Bronchial epithelial cell (primary cell): Measurements from ENCODE around the gene CD86. TPM values are rescaled to one million over a fixed set of nuclear protein-coding genes. Genes with fewer than 3 reads are reported as not detected.

Experiments
- DNase-seq: peaks from one replicate; pipeline ENCODE4 v3.0.0-alpha.2; 2010; ENCODE audit warnings: low read depth
- FAIRE-seq: peaks from 2 replicates; lab custom pipeline; 2011; peaks lifted over from hg19 to GRCh38; lab: Jason Lieb, UNC
- H3K27me3 ChIP-seq: 2 replicates; pipeline ENCODE4 v1.5.1; 2011; ENCODE audit warnings: low read length; ENCODE audit not compliant: control insufficient read depth, insufficient read depth
- H3K36me3 ChIP-seq: 2 replicates; pipeline ENCODE4 v1.5.1; 2011; ENCODE audit warnings: low read length; ENCODE audit not compliant: control insufficient read depth, insufficient read depth
- H3K4me3 ChIP-seq: 2 replicates; pipeline ENCODE4 v1.5.1; 2011; ENCODE audit warnings: mild to moderate bottlenecking, low read depth, low read length, control low read depth
- CTCF ChIP-seq: IDR thresholded peaks from 2 replicates; pipeline ENCODE4 v1.5.1; 2011; ENCODE audit warnings: mild to moderate bottlenecking, moderate library complexity, low read length, control low read depth, inconsistent platforms; ENCODE audit not compliant: insufficient read depth, severe bottlenecking
- total RNA-seq: library from RNA; depleted of rRNA; stranded (reverse); fragments of >200 nt; gene quantifications from 2 replicates; pipeline ENCODE4 v1.2.1, GENCODE V29; 2014

The CD86 gene
- total RNA-seq, 1 donor from 2014 or later: 0.26 TPM

- DNase-seq: no peak
- TF ChIP-seq CTCF: no peak
- H3K4me3 ChIP-seq: no peak overlapping the region
- FAIRE-seq: no peak
- no peaks in the 10 kb centered on the region for H3K27me3 ChIP-seq
- H3K36me3 ChIP-seq: no peaks in the 10 kb centered on the region
These were observed 22.4 kb downstream of the CD86 start for GRCh38 chr3:122077293-122078234.

GRCh38 chr3:122078235-122078935, 23.2 kb downstream of the CD86 start:
- TF ChIP-seq CTCF: no peak
- FAIRE-seq (no peak), DNase-seq (no peak)
- Histone ChIP-seq H3K36me3 (no peaks in the 10 kb centered on the region), H3K27me3 (no peaks in the 10 kb centered on the region), H3K4me3 (no peak overlapping the region)

- Histone ChIP-seq H3K36me3 (no peaks in the 10 kb centered on the region), H3K27me3 (no peaks in the 10 kb centered on the region), H3K4me3 (no peak overlapping the region)
- TF ChIP-seq CTCF: no peak
- FAIRE-seq: no peak
- DNase-seq: no peak
These were observed 24.5 kb downstream of the CD86 start for GRCh38 chr3:122079524-122080206.

- Histone ChIP-seq H3K4me3 (no peak overlapping the region), H3K27me3 (no peaks in the 10 kb centered on the region), H3K36me3 (no peaks in the 10 kb centered on the region)
- DNase-seq (no peak), FAIRE-seq (no peak)
- no peak for TF ChIP-seq CTCF
These were observed 25.0 kb downstream of the CD86 start for GRCh38 chr3:122080207-122080587.

- peak; percentile 93 for FAIRE-seq
- no peaks in the 10 kb centered on the region for H3K36me3 ChIP-seq
- peak; percentile 95 for DNase-seq
- H3K27me3 ChIP-seq: no peaks in the 10 kb centered on the region
- no peak for TF ChIP-seq CTCF
- H3K4me3 ChIP-seq: no peak overlapping the region
These were observed 26.5 kb downstream of the CD86 start for GRCh38 chr3:122081543-122082247.
